Liver (tissue), 9 donors: ENCODE results near the gene HCN2. TPM values are rescaled to one million over a fixed set of nuclear protein-coding genes. Genes with fewer than 3 reads are reported as not detected.

ENCODE experiments used
- DNase-seq: peaks from one replicate; pipeline ENCODE4 v3.0.0-alpha.2; 2017; ENCODE audit warnings: low spot score
- H3K27ac ChIP-seq, 2 donors: one replicate each; pipeline ENCODE4 v1.7.0; 2013; ENCODE audit warnings: inconsistent platforms in 2 of 2, low read length in 2 of 2, control low read depth in 1 of 2, low read depth in 1 of 2, mild to moderate bottlenecking in 1 of 2
- H3K27me3 ChIP-seq, 4 donors: one replicate each; pipeline versions ENCODE4 v1.6.1 to v1.7.0; 2013; ENCODE audit warnings: low read length in 3 of 4, inconsistent platforms in 1 of 4, mild to moderate bottlenecking in 1 of 4, moderate library complexity in 1 of 4; ENCODE audit not compliant: control insufficient read depth in 4 of 4, insufficient read depth in 4 of 4
- H3K36me3 ChIP-seq, 4 donors: one replicate each; pipeline versions ENCODE4 v1.6.1 to v1.7.0; 2013; ENCODE audit warnings: low read length in 3 of 4, mild to moderate bottlenecking in 3 of 4, low read depth in 1 of 4, moderate library complexity in 1 of 4; ENCODE audit not compliant: control insufficient read depth in 4 of 4, insufficient read depth in 3 of 4
- H3K4me1 ChIP-seq, 4 donors: one replicate each; pipeline versions ENCODE4 v1.6.1 to v1.7.0; 2013; ENCODE audit warnings: low read length in 3 of 4, mild to moderate bottlenecking in 3 of 4, moderate library complexity in 1 of 4; ENCODE audit not compliant: control insufficient read depth in 4 of 4, insufficient read depth in 4 of 4
- H3K4me3 ChIP-seq, 3 donors: one replicate each; pipeline versions ENCODE4 v1.6.1 to v1.7.0; 2013; ENCODE audit warnings: low read length in 3 of 3, control low read depth in 1 of 3, low read depth in 1 of 3, mild to moderate bottlenecking in 1 of 3
- H3K9ac ChIP-seq, 2 donors: one replicate each; pipeline ENCODE4 v1.7.0; 2013; ENCODE audit warnings: low read length in 2 of 2, mild to moderate bottlenecking in 2 of 2, moderate library complexity in 2 of 2, control low read depth in 1 of 2, low read depth in 1 of 2
- H3K9me3 ChIP-seq, 4 donors: one replicate each; pipeline versions ENCODE4 v1.6.1 to v1.7.0; 2013; ENCODE audit warnings: low read length in 3 of 4; ENCODE audit not compliant: control insufficient read depth in 4 of 4
- ATF3 ChIP-seq: IDR thresholded peaks from 2 replicates; pipeline ENCODE4 v1.6.1; 2016; ENCODE audit warnings: antibody characterized with exemption
- CTCF ChIP-seq: fragments of 150-350 bp; IDR thresholded peaks from 2 replicates; pipeline ENCODE4 v1.5.1; 2017; ENCODE audit warnings: improper control_type of control experiment, low read depth, low read length; ENCODE audit not compliant: missing input control
- EGR1 ChIP-seq, 2 donors: IDR thresholded peaks; 2 replicates each; pipeline ENCODE4 v1.6.1; 2016 to 2018; ENCODE audit warnings: antibody characterized with exemption in 2 of 2, low read depth in 2 of 2
- FOXA1 ChIP-seq: IDR thresholded peaks from 2 replicates; pipeline ENCODE4 v1.6.1; 2016; ENCODE audit warnings: antibody characterized with exemption
- FOXA2 ChIP-seq: IDR thresholded peaks from 2 replicates; pipeline ENCODE4 v1.6.1; 2016; ENCODE audit warnings: antibody characterized with exemption
- GABPA ChIP-seq, 2 donors: IDR thresholded peaks in 1 of 2; conservative IDR thresholded peaks in 1 of 2; 2 replicates each; pipeline ENCODE4 v1.6.1; 2016; ENCODE audit warnings: antibody characterized with exemption in 2 of 2, mild to moderate bottlenecking in 1 of 2, moderate library complexity in 1 of 2
- HNF4G ChIP-seq: IDR thresholded peaks from 2 replicates; pipeline ENCODE4 v1.6.1; 2016; ENCODE audit warnings: antibody characterized with exemption
- JUND ChIP-seq, 2 donors: IDR thresholded peaks; 2 replicates each; pipeline ENCODE4 v1.6.1; 2016; ENCODE audit warnings: antibody characterized with exemption in 2 of 2
- MAX ChIP-seq: IDR thresholded peaks from 2 replicates; pipeline ENCODE4 v1.6.1; 2016; ENCODE audit warnings: antibody characterized with exemption
- NR2F2 ChIP-seq: IDR thresholded peaks from 2 replicates; pipeline ENCODE4 v1.6.1; 2016; ENCODE audit warnings: antibody characterized with exemption
- RAD21 ChIP-seq, 2 donors: IDR thresholded peaks; 2 replicates each; pipeline ENCODE4 v1.6.1; 2016; ENCODE audit warnings: antibody characterized with exemption in 2 of 2, mild to moderate bottlenecking in 2 of 2
- REST ChIP-seq: IDR thresholded peaks from 2 replicates; pipeline ENCODE4 v1.6.1; 2016; ENCODE audit warnings: antibody characterized with exemption, mild to moderate bottlenecking
- RXRA ChIP-seq, 2 donors: IDR thresholded peaks; 2 replicates each; pipeline ENCODE4 v1.6.1; 2017 to 2018; ENCODE audit warnings: antibody characterized with exemption in 2 of 2, mild to moderate bottlenecking in 1 of 2
- SP1 ChIP-seq: IDR thresholded peaks from 2 replicates; pipeline ENCODE4 v1.6.1; 2018; ENCODE audit warnings: antibody characterized with exemption, mild to moderate bottlenecking
- TAF1 ChIP-seq: conservative IDR thresholded peaks from 2 replicates; pipeline ENCODE4 v1.6.1; 2016; ENCODE audit warnings: antibody characterized with exemption, mild to moderate bottlenecking
- ZBTB33 ChIP-seq: IDR thresholded peaks from 2 replicates; pipeline ENCODE4 v1.6.1; 2016; ENCODE audit warnings: antibody characterized with exemption
- WGBS: extraction: QIAGEN DNeasy Blood & Tissue Kit; methylation state at CpG from one replicate; pipeline ENCODE4 v1.1.7; 2013; 5-methylcytosine and 5-hydroxymethylcytosine counted together
- polyA plus RNA-seq, 2 donors: library from polyadenylated mRNA; stranded (reverse) in 1 of 2; unstranded in 1 of 2; fragments of 200-250 nt in 1 of 2; fragments of >200 nt in 1 of 2; fragmentation: Nextera tagmentation in 1 of 2; extraction: Ambion mirVana in 1 of 2; gene quantifications; one replicate each; pipeline versions ENCODE4 v1.2.1 to v1.2.3, GENCODE V29; 2013 to 2015
- total RNA-seq, 2 donors: library from RNA; depleted of rRNA; stranded (reverse); fragments of >200 nt; gene quantifications; one replicate each; pipeline ENCODE4 v1.2.3, GENCODE V29; 2014
- donor health status: healthy.
- donor health status: healthy.
- donor health status: healthy.
- donor health status: healthy.
- donor health status: healthy.

Gene HCN2
- total and polyA plus RNA-seq, 4 donors, result 0.05 to 0.17 (median 0.13) TPM; not detected in 1

GRCh38 chr19:556611-557382 lies 32.9 kb upstream of the HCN2 start:
- H3K27me3 ChIP-seq, result no peaks in the 10 kb centered on the region
- no peaks in the 10 kb centered on the region for H3K36me3 ChIP-seq
- TF ChIP-seq GABPA (IDR thresholded peaks at IDR 0.05 in 1 of 2, conservative IDR thresholded peaks at IDR 0.05 in 1 of 2) (no peak), RAD21 (IDR thresholded peaks at IDR 0.05) (no peak), CTCF (no peak), FOXA2 (no peak), RXRA (IDR thresholded peaks at IDR 0.05) (no peak), ATF3 (no peak), ZBTB33 (no peak), REST (no peak), FOXA1 (no peak), SP1 (no peak), JUND (IDR thresholded peaks at IDR 0.05) (no peak), EGR1 (IDR thresholded peaks at IDR 0.05; ENCODE audit: low read depth in 2 of 2) (no peak), MAX (no peak), TAF1 (no peak), NR2F2 (no peak), HNF4G (no peak)
- H3K9ac ChIP-seq, result no peak overlapping the region
- no peak for DNase-seq
- no peaks in the 10 kb centered on the region for H3K9me3 ChIP-seq
- WGBS, result 77% methylated on average over 31 of the region's 31 CpGs
- H3K27ac ChIP-seq, result peak overlapping the region; percentile 8 to 65
- no peak overlapping the region for H3K4me3 ChIP-seq
- peaks cover 0 to 3% (median 1%) of the 10 kb centered on the region in 4 donors for H3K4me1 ChIP-seq
